Thoracic aorta (tissue), 2 donors: ENCODE data around the gene WASF3. TPM values are rescaled to one million over a fixed set of nuclear protein-coding genes. Genes with fewer than 3 reads are reported as not detected.

Source experiments
- ATAC-seq: fragments of 150-250 bp; one replicate; pipeline ENCODE4 v1.8.0; 2017; ENCODE audit warnings: low read depth; ENCODE audit not compliant: insufficient number of reproducible peaks, low FRiP score
- DNase-seq: peaks from one replicate; pipeline ENCODE4 v3.0.0-alpha.2; 2020; ENCODE audit warnings: low spot score
- H3K27ac ChIP-seq, 2 donors: fragments of 200-600 bp; sonication (generic); 1 replicate in 1 of 2; 2 replicates in 1 of 2; pipeline ENCODE4 v1.5.1; 2016; ENCODE audit warnings: mild to moderate bottlenecking in 2 of 2, moderate library complexity in 2 of 2
- H3K27me3 ChIP-seq: fragments of 200-600 bp; sonication (generic); replicated peaks from 2 replicates; pipeline ENCODE4 v1.6.0; 2016; ENCODE audit warnings: mild to moderate bottlenecking; ENCODE audit not compliant: insufficient read depth
- H3K36me3 ChIP-seq: fragments of 200-600 bp; sonication (generic); one replicate; pipeline ENCODE4 v1.5.1; 2016
- H3K4me1 ChIP-seq, 2 donors: fragments of 200-600 bp; sonication (generic); 1 replicate in 1 of 2; 2 replicates in 1 of 2; pipeline versions ENCODE4 v1.5.1 to v1.6.0; 2016; ENCODE audit warnings: low read depth in 2 of 2, mild to moderate bottlenecking in 1 of 2; ENCODE audit not compliant: control insufficient read depth in 1 of 2
- H3K4me3 ChIP-seq: fragments of 200-600 bp; sonication (generic); 2 replicates; pipeline ENCODE4 v1.5.1; 2016; ENCODE audit warnings: mild to moderate bottlenecking
- H3K9me3 ChIP-seq: fragments of 200-600 bp; sonication (generic); 2 replicates; pipeline ENCODE4 v1.5.1; 2016
- CTCF ChIP-seq: fragments of 200-600 bp; sonication (generic); IDR thresholded peaks from one replicate; pipeline ENCODE4 v1.5.1; 2019; ENCODE audit warnings: antibody characterized with exemption
- total RNA-seq, 2 donors: library from RNA; depleted of rRNA; stranded (reverse); fragments of >200 nt; gene quantifications; one replicate each; pipeline versions ENCODE4 v1.1.0 to v1.2.3, GENCODE V29; 2016

WASF3 gene
- total RNA-seq, 2 donors from 2014 or later: 16.4 to 20.0 TPM

- Histone ChIP-seq H3K36me3 (no peaks in the 10 kb centered on the region), H3K9me3 (no peaks in the 10 kb centered on the region), H3K27me3 (no peaks in the 10 kb centered on the region), H3K27ac (no peak overlapping the region), H3K4me1 (peaks cover 8 to 17% of the 10 kb centered on the region in 2 donors), H3K4me3 (no peak overlapping the region)
- no peak for DNase-seq
- TF ChIP-seq CTCF: no peak
- ATAC-seq: no peak
Observed at GRCh38 chr13:26605845-26606244, 48.4 kb downstream of the WASF3 start.

DNA sequence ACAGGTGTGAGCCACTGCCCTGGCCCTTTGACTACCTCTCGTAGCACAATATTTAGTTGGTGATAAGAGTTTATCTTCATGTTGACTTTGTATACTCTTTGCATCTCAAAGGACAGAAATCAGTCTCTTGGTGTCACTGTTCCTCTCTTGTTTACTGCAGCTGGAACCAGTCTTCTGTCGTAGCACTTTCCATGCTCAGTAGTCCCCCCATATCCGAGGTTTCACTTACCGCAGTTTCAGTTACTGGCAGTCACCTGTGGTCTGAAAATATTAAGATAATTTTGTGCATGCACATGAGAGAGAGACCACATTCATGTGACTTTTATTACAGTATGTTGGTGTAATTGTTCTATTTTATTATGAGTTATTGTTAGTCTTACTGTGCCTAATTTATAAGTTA lies 49.1 kb downstream of the WASF3 start:
- no peak for TF ChIP-seq CTCF
- ATAC-seq (no peak), DNase-seq (no peak)
- Histone ChIP-seq H3K36me3 (no peaks in the 10 kb centered on the region), H3K27me3 (no peaks in the 10 kb centered on the region), H3K9me3 (no peaks in the 10 kb centered on the region), H3K4me3 (no peak overlapping the region), H3K27ac (no peak overlapping the region), H3K4me1 (peaks cover 6 to 17% of the 10 kb centered on the region in 2 donors)

GRCh38 chr13:26614721-26615120 lies 57.2 kb downstream of the WASF3 start:
- Histone ChIP-seq H3K4me3 (no peak overlapping the region), H3K4me1 (no peaks in the 10 kb centered on the region), H3K27ac (no peak overlapping the region), H3K36me3 (no peaks in the 10 kb centered on the region), H3K9me3 (no peaks in the 10 kb centered on the region), H3K27me3 (no peaks in the 10 kb centered on the region)
- no peak for DNase-seq
- TF ChIP-seq CTCF: no peak
- no peak for ATAC-seq

DNA sequence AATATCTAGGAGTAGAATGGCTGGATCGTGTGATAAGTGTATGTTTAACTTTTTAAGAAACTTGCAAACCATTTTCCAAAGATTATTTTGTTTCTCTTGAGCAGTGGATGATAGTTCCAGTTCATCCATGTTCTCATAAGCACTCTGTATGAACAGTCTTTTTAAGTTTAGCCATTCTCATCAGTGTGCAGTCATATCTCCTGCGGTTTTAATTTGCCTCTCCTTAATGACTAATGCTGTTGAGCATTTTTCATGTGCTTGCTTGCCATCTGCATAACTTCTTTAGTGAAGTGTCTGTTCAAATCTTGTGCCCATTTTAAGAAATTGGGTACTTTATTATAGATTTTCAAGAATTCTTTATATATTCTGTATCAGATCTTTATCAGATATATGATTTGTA lies 58.6 kb downstream of the WASF3 start:
- DNase-seq (no peak), ATAC-seq (no peak)
- H3K9me3 ChIP-seq: no peaks in the 10 kb centered on the region
- H3K4me3 ChIP-seq: no peak overlapping the region
- no peaks in the 10 kb centered on the region for H3K36me3 ChIP-seq
- H3K27ac ChIP-seq: no peak overlapping the region
- no peaks in the 10 kb centered on the region for H3K4me1 ChIP-seq
- TF ChIP-seq CTCF: no peak
- H3K27me3 ChIP-seq: no peaks in the 10 kb centered on the region

DNA sequence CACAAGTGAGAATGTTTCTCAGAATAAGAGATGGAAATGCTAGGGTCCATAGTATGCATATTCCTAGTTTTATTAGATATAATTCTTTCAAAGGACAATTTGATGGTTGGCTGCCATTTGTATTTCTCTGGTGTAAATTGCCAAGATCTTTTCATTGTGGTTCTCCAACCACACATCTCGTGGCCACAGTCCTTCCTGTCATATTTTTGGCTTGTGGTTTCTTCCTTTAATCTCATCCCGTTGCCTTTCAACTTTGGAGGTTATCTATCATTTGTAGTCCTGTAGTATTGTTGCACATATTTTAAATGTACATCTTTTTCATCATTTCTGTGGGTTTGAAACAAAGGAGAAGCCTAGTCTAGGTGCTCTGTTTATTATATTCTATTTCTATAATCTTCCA lies 61.2 kb downstream of the WASF3 start:
- ATAC-seq (no peak), DNase-seq (no peak)
- Histone ChIP-seq H3K27ac (no peak overlapping the region), H3K9me3 (peaks cover 1% of the 10 kb centered on the region), H3K36me3 (no peaks in the 10 kb centered on the region), H3K4me3 (no peak overlapping the region), H3K4me1 (no peaks in the 10 kb centered on the region), H3K27me3 (no peaks in the 10 kb centered on the region)
- no peak for TF ChIP-seq CTCF
